Nephron (organoid): ENCODE measurements around the gene ATP9B.

Experiments
- H3K27ac Mint-ChIP-seq, 3 experiments: 2 replicates each; pipeline ENCODE4 v1.8.0; 2020; ENCODE audit warnings: mixed read lengths in 3 of 3, mild to moderate bottlenecking in 2 of 3, moderate library complexity in 1 of 3
- H3K27me3 Mint-ChIP-seq: 2 replicates; pipeline ENCODE4 v1.8.0; 2021; ENCODE audit warnings: low read depth, mild to moderate bottlenecking, moderate library complexity, mixed read lengths
- H3K36me3 Mint-ChIP-seq: 2 replicates; pipeline ENCODE4 v1.8.0; 2020; ENCODE audit warnings: low read depth, mixed read lengths
- H3K4me1 Mint-ChIP-seq: 2 replicates; pipeline ENCODE4 v1.8.0; 2020; ENCODE audit warnings: mixed read lengths
- H3K4me3 Mint-ChIP-seq, 3 experiments: 2 replicates each; pipeline ENCODE4 v1.8.0; 2020; ENCODE audit warnings: mild to moderate bottlenecking in 3 of 3, mixed read lengths in 3 of 3, moderate library complexity in 2 of 3
- H3K9me3 Mint-ChIP-seq: 2 replicates; pipeline ENCODE4 v1.8.0; 2020; ENCODE audit warnings: mixed read lengths
- TF ChIP-seq, protein P1 (sequence below), 3 experiments: fragments of 200-600 bp; sonication (generic); IDR thresholded peaks; one replicate each; pipeline ENCODE4 v1.5.0; 2021; ENCODE audit warnings: antibody characterized with exemption in 3 of 3; ENCODE audit not compliant: unreplicated experiment in 3 of 3

The ATP9B gene

DNA sequence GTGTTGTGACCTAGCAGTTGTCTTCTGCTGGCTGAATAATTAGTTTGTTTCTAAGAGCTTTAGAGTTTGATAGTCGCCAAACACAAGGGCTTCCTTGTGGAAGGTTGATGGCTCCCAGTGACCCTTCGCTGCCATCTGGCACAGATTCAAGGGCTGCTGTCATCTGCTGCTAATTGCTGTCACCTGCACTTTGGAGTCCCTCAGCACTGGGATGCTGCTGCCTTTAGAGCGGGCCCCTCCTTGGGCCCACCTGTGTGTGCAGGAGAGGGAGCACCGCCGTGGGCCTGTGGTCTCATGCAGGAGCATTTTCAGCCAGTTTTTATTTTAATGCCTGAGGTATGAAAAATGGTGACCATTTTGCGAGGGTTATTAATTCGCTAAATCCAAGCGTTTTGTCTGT, 172.6 kb downstream of the ATP9B start:
- H3K36me3 Mint-ChIP-seq, result peaks cover 7% of the 10 kb centered on the region
- no peaks in the 10 kb centered on the region for H3K9me3 Mint-ChIP-seq
- H3K4me3 Mint-ChIP-seq, result no peak overlapping the region
- H3K4me1 Mint-ChIP-seq, result peaks cover 12% of the 10 kb centered on the region
- TF ChIP-seq, protein P1, sequence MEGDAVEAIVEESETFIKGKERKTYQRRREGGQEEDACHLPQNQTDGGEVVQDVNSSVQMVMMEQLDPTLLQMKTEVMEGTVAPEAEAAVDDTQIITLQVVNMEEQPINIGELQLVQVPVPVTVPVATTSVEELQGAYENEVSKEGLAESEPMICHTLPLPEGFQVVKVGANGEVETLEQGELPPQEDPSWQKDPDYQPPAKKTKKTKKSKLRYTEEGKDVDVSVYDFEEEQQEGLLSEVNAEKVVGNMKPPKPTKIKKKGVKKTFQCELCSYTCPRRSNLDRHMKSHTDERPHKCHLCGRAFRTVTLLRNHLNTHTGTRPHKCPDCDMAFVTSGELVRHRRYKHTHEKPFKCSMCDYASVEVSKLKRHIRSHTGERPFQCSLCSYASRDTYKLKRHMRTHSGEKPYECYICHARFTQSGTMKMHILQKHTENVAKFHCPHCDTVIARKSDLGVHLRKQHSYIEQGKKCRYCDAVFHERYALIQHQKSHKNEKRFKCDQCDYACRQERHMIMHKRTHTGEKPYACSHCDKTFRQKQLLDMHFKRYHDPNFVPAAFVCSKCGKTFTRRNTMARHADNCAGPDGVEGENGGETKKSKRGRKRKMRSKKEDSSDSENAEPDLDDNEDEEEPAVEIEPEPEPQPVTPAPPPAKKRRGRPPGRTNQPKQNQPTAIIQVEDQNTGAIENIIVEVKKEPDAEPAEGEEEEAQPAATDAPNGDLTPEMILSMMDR (IDR thresholded peaks at IDR 0.05; ENCODE audit: unreplicated experiment in 3 of 3), result no peak
- H3K27me3 Mint-ChIP-seq, result no peaks in the 10 kb centered on the region
- H3K27ac Mint-ChIP-seq, result no peak overlapping the region

DNA sequence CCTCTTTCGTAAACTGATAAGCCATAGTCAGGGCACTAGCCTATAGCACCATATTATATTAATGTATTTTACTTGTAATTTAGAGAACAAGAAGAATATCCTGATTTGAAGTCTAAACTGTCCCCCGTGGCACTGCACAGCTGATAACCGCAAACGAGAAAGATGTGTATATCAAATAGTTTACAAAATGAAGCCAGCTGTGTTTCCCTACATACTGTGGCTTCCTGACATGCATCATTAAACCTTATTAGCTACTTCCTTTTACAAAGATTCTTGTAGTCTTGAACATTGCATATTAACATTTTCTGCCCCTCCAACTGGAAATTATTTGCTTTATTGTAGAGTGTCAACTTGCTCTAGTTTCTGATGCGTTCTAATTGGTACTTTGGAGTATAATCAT, 173.1 kb downstream of the ATP9B start:
- Mint-ChIP-seq H3K27ac (no peak overlapping the region), H3K4me3 (no peak overlapping the region), H3K9me3 (no peaks in the 10 kb centered on the region), H3K36me3 (peaks cover 7% of the 10 kb centered on the region), H3K4me1 (peaks cover 13% of the 10 kb centered on the region), H3K27me3 (no peaks in the 10 kb centered on the region)
- TF ChIP-seq, protein P1 (IDR thresholded peaks at IDR 0.05; ENCODE audit: unreplicated experiment in 3 of 3), result no peak

DNA sequence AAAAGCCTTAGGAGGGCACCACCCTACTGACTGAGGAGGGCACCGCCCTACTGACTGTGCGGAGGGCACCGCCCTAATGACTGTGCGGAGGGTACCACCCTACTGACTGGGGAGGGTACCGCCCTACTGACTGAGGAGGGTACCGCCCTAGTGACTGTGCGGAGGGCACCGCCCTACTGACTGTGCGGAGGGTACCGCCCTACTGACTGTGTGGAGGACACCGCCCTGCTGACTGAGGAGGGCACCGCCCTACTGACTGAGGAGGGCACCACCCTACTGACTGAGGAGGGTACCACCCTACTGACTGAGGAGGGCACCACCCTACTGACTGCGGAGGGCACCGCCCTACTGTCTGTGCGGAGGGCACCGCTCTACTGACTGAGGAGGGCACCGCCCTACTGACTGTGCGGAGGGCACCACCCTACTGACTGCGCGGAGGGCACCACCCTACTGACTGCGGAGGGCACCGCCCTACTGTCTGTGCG, 176.4 kb downstream of the ATP9B start:
- H3K4me1 Mint-ChIP-seq, result peaks cover 13% of the 10 kb centered on the region
- TF ChIP-seq, protein P1 (IDR thresholded peaks at IDR 0.05; ENCODE audit: unreplicated experiment in 3 of 3), result no peak
- H3K4me3 Mint-ChIP-seq, result no peak overlapping the region
- H3K36me3 Mint-ChIP-seq, result no peaks in the 10 kb centered on the region
- no peaks in the 10 kb centered on the region for H3K27me3 Mint-ChIP-seq
- no peaks in the 10 kb centered on the region for H3K9me3 Mint-ChIP-seq
- H3K27ac Mint-ChIP-seq, result no peak overlapping the region

DNA sequence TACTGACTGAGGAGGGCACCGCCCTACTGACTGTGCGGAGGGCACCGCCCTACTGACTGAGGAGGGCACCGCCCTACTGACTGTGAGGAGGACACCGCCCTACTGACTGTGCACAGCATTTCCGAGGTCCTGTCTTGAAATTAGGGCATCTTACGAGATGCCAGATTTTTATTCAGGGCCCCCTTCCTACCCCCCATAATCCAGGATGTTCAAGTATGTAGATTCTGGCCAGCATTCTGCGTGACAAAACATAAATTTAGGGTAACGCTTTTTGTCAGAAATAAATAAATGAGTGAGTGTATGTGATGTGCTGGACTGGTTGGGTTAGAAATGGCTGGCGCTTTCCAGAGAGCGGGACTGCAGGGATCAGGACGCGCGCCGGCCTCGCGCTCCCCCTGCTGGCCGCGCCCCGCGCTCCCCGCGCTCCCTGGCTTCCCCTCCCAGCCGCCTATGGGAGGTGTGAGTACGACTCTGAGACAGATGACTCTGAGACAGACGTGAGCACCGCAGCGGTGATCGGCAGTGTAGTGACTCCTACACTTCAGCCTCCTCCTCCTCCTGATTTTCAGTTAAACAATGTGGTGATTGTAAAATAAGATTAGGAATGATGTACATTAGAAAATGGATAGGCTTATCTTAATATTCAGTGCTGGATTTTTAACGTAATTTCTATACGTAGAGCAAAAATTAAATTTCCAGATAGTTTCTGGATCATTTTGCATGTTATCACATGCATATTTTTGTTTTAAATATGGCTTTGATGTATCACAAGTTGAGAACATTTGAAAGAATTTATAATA, 177.3 kb downstream of the ATP9B start:
- Mint-ChIP-seq H3K27me3 (no peaks in the 10 kb centered on the region), H3K9me3 (no peaks in the 10 kb centered on the region), H3K36me3 (no peaks in the 10 kb centered on the region), H3K4me3 (peak overlapping the region in 2 of 3 experiments; percentile 26 to 37), H3K4me1 (peaks cover 13% of the 10 kb centered on the region), H3K27ac (no peak overlapping the region)
- TF ChIP-seq, protein P1 (IDR thresholded peaks at IDR 0.05; ENCODE audit: unreplicated experiment in 3 of 3), result peak; percentile 91 to 96 (median 92)

DNA sequence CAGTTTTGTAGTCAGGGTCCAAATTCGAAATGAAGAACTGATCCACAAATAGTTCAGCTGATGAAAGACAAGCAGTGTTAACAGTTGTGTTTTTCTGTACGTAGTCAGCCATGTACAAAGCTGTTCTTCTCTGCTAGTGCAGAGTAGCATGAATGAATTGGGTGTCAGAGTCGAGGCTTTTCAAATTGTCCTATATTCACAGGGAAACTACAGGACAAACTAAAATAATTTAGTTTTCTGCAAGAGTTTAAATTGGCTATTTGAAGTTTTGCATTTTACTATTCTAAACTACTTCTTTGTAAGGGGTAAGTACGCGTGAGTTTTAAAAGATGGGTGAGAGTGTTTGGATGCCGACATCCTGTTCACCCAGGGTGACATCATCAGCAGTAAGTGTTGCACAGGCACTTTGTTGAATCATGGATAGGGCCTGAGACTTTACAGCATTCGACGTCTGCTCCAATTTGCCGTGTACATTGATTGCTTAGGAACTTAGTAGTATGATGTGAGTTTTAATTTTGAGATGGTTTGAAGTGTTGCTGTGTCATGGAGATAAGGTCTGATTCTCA, 179.4 kb downstream of the ATP9B start:
- TF ChIP-seq, protein P1 (IDR thresholded peaks at IDR 0.05; ENCODE audit: unreplicated experiment in 3 of 3), result no peak
- Mint-ChIP-seq H3K4me1 (peaks cover 5% of the 10 kb centered on the region), H3K27ac (no peak overlapping the region), H3K36me3 (peaks cover 3% of the 10 kb centered on the region), H3K4me3 (no peak overlapping the region), H3K27me3 (no peaks in the 10 kb centered on the region), H3K9me3 (no peaks in the 10 kb centered on the region)
